GM18505 (cell line): ENCODE data around the gene TPD52L1.

ENCODE experiments used
- ATAC-seq: cut with Tn5 transposase; IDR thresholded peaks from one replicate; pipeline ENCODE4 v1.9.1; 2021; ENCODE audit not compliant: unreplicated experiment
- POLR2A ChIP-seq: IDR thresholded peaks from 4 replicates; pipeline ENCODE4 v1.6.1; 2011; ENCODE audit warnings: borderline replicate concordance; ENCODE audit not compliant: insufficient read depth, insufficient read length; ENCODE audit errors: extremely low read depth

The TPD52L1 gene, protein sequence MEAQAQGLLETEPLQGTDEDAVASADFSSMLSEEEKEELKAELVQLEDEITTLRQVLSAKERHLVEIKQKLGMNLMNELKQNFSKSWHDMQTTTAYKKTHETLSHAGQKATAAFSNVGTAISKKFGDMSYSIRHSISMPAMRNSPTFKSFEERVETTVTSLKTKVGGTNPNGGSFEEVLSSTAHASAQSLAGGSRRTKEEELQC

DNA sequence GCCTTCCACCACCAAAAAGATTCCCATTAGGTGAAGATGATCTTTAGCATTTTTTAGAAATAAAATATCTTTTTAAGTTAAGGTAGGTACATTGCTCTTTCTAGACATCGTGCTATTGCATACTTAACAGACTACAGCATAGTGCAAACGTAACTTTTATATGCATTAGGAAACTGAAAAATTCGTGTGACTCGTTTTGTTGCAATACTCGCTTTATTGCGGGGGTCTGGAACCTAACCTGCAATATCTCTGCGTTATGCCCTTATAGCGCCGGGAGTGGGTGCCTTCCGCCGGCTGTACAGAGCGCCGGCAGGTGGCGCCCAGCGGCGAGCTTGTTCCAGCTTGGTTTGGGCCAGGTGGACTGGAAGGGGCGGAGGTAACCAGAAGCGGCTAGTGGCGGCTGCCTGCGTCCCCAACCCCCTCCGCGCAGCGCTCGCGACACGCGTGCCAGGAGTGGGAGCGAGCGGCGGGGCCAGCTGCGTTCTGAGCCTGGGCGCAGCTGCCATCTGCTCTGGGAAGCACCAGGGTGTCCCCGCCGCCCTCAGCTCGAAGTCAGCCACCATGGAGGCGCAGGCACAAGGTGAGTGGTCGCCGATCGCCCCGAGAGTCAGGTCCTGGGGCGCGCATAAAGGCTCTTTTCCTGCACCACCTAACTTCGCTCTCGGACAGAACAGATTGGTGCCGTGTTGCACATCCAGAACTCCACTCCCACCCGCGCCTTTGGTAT, at the start of gene TPD52L1:
Gene TPD52L1 (plus strand): TSS at position 383 of the 727 bp plus-strand sequence. CDS start 179 bp downstream, at position 562.
- TF ChIP-seq POLR2A = no peak

DNA sequence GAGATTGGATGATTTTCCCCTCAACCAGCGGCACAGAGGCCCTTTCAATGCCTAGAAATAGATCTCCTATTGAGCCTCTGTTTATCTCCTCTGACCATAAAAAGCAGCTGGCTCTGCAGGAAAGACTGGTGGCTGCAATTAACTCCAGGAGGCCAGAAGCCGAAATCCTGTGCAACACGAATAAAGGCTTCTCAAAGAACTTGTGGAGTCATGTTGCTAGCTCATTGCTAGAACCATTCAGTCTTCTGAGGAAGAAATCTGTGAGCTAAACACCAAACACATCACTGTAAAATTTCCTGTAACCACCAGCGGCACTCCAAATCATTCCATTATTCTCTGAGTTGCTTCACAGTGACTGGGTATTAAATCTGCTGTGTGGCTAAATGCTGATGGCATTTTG, 49.1 kb upstream of the TPD52L1 start:
- no peak for ATAC-seq

More for the DNA sequence above, at the start of gene TPD52L1:
- peak; percentile 97 for ATAC-seq

DNA sequence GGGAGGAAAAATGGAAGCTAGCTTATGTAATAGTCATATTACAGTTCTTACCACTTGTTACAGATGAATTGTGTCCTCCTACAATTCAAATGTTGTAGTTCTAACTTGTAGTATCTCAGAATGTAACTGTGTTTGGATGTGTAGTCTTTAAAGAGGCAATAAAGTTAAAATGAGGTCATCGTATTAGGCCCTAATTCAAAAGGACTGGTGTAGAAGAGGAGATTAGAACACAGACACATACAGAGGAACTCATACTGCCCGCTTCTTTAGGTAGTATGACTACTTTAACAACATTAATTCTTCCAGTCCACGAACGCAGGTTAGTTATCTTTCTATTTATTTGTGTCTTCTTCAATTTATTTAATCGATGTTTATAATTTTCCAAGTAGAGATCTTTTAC, 46.5 kb upstream of the TPD52L1 start:
- ATAC-seq = no peak

More for the DNA sequence above, 49.1 kb upstream of the TPD52L1 start:
- TF ChIP-seq POLR2A = no peak

DNA sequence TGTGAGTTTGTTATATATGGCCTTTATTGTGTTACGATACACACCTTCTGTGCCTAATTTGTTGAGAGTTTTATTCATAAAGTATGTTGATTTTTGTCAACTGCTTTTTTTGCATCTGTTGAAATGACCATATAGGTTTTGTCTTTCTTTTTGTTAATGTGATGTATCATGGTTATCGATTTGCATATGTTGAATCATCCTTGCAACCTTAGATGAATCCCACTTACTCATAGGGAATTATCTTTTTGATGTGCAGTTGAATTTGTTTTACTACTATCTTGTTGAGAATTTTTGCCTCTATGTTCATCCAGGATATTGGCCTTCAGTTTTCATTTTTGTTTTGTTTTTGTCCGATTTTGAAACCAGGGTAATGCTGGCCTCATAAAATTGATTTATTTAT, 45.7 kb upstream of the TPD52L1 start:
- no peak for ATAC-seq

More for the DNA sequence above, 46.5 kb upstream of the TPD52L1 start:
- no peak for TF ChIP-seq POLR2A

DNA sequence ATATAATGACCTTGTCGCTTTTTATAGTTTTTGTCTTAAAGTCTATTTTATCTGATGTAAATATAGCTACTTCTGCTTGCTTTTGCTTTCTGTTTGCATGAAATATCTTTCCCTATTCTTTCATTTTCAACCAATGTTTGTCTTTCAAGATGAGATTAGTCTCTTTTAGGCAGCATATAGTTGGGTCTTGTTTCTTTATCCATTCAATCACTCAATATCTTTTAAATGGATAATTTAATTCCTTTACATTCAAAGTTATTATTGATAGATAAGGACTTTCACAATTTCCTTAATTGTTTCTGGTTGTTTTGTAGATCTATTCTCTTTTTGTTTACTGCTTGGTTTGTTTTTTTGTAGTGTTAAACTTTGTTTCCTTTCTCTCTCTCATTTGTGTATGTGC, 43.5 kb upstream of the TPD52L1 start:
- no peak for ATAC-seq
- no peak for TF ChIP-seq POLR2A

More for the DNA sequence above, 45.7 kb upstream of the TPD52L1 start:
- no peak for TF ChIP-seq POLR2A

DNA sequence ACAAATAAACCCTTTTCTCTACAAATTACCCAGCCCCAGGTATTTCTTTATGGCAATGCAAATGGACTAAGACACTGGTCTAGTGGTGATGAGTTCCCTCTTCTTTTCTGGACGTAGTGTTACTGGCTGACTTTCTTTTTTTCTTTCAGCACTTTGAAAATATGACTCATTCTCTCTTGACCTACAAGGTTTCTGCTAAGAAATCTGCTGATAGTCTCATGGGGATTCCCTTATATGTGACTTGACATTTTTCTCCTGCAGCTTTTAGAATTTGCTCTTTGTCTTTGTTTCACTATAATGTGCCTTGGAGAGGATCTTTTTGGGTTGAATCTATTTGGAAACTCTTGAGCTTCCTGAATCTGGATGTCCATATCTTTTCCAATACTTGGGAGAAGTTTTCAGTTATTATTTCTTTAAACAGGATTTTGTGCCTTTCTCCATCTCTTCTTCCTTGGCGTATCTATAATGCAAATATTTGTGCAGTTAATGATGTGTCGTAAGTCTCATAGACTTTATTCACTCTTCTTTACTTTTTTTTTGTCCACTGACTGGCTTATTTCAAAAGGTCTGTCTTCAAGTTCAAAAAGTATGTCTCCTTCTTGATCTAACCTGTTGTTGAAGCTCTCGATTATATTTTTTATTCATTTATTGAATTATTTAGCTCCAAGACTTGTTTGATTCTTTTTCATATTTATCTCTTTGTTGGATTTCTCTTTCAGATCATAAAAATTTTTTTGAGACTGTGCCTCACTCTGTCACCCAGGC, 42.2 kb upstream of the TPD52L1 start:
- no peak for ATAC-seq
- no peak for TF ChIP-seq POLR2A

DNA sequence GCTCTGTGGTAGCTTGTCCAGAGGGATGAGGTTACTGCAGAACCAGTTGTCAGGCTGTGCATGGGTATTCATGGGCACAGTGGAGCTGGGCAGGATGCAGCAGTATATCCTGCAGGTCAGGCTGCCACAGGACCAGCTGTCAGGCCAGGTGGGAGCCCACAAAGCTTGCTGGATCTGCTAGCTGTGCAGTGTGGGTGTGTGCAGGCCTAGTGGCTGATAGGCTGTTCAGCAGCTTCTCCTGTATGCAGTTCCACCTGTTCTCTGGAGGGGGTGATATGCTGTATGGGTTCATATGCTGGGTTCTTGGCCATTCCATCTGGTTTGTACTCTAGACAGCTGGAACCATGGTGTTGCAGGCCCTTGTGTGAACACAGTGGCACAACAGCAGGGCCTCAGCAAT, 40.6 kb upstream of the TPD52L1 start:
- ATAC-seq = no peak
- TF ChIP-seq POLR2A = no peak

DNA sequence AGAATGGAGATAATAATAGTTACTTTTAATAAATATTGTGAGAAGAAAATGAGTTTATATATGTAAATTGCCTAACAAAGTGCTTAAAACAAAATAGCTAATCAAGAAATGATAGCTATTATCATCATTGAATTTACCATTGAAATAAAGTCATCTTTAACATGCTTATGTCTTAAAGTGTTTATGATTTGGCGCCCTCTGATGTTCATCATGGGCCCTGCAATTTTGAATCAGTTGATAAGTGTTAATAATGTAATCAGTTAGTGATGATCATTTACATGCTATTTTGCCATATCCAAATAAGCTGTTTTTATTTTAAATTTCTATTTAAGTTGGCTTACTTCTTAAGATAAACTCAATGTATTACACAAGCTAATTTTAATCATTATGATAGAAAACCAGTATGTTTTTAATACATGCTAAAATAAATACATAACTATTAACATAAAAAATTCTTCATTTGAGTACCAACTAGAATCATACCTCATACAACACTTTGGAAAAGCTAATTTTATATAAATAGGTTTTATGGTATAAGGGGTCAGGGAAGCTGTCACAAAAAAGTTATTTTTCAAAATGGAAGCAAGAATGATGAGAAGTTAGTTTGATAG, 39.2 kb upstream of the TPD52L1 start:
- no peak for ATAC-seq

DNA sequence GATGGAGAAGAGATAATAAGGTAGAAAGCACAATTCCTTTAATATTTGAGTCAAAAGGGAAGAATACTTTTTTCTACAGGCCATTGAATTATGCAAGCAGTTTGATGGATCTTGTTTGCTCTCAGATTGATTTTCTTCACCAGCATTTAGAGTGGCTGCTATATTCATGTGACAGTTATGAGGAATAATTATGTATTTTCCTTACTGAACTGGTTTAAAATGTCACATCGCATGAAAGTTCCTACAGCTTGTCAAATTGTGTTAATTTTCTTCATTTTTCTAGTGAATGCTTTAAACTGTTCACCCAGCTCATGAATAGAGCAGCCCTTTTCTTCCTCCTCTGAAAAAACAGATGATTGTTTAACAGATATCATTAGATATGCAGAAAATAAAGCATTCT, 37.4 kb upstream of the TPD52L1 start:
- TF ChIP-seq POLR2A = no peak
- no peak for ATAC-seq

More for the DNA sequence above, 39.2 kb upstream of the TPD52L1 start:
- TF ChIP-seq POLR2A = no peak

DNA sequence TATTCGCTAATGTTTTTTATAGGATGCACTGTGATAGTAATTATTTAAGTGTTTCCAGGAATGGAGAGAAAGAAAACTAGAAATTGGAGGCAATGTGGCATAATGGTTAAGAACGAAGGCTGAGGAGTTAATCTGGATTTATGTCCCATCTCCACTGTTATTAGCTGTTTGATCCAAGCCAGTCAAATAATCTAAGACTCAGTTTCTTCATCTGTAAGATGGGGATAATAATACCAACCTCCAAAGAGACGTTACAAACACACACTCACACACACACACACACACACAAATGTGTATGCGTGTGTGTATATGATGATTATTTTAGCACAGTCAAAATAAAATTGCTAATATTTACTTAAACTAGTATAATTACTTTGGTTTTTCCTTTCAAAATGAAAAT, 36.9 kb upstream of the TPD52L1 start:
- no peak for TF ChIP-seq POLR2A
- ATAC-seq = no peak

DNA sequence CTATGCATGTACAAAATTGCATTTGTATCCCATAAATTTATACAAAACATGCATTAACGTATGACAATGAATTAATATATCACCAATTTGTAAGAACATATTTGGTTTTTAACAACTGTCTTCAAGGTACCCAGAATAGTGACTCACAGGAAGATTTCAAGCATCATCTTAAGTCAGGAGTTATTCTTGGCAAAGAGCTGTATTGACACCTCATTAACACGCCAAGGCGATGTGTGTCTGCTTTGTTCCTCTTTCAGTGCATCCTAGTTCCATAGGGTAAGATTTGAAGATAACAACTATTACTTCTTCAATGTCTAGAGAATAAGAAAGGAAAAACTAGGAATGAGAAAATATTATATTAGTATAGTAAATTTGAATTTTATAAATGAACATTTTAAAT, 35.8 kb upstream of the TPD52L1 start:
- TF ChIP-seq POLR2A = no peak
- no peak for ATAC-seq

DNA sequence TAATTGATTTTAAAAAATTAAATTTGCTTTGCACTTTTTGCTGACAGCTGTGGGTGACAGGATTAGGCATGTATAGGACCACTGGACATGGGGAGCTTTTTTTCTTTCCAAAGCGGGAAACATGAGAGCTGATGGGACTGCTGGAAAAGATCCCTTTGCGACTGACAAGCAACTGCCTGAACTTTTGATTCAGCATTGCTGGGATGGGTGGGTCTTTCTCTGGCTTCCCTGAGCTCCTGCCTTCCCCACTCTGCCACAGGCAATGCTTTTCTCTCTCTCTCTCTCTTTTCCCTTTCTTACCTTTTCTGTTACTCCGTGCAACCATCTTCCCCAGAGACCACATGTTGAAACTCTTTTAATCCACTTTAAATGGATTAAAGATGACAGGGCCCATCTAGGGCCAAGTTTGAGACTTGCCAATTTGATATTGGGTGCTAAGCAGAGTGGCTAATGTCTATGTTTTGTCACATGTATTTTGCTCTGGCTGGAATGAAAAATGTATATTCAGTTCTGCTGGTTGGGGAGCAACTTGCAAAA, 33.5 kb upstream of the TPD52L1 start:
- no peak for TF ChIP-seq POLR2A
- no peak for ATAC-seq

DNA sequence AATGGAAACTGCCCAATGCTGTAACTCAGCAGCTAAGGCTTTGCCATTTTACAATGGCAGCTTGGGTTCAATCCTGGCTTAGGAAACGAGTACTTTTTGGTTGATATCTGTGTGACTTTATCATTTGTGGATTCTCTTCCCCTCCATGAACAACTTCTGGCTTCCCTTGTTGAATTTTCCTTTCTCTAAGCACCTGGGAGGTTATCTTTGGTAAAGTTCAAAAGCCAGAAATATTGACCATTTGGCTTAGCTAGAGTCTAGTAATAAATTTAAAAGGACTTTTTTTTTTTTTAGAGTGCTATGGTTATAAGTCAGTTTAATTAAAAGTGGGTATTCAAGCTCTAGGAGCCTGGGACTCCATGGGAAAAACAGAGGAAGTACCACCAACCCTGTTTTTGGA, 31.7 kb upstream of the TPD52L1 start:
- ATAC-seq = no peak
- TF ChIP-seq POLR2A = no peak

DNA sequence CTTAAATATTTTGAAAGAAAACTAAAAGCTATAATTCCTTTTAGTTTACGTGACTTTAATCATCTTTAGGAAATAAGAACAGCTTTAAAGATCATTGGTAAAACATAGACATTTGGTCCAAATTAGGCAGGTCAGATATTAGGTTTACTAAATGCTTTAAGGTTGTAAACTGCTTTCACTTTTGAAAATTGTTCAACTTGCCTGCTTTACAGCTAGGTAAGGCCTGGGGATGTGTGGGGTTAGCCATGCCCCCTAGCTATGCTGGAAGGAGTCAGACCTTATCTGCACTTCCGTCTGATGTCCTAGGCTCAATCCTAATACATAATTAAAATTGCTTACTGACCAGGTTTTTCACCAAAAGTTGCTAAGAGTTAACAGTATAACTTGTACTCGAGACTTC, 30.5 kb upstream of the TPD52L1 start:
- TF ChIP-seq POLR2A = no peak
- no peak for ATAC-seq

DNA sequence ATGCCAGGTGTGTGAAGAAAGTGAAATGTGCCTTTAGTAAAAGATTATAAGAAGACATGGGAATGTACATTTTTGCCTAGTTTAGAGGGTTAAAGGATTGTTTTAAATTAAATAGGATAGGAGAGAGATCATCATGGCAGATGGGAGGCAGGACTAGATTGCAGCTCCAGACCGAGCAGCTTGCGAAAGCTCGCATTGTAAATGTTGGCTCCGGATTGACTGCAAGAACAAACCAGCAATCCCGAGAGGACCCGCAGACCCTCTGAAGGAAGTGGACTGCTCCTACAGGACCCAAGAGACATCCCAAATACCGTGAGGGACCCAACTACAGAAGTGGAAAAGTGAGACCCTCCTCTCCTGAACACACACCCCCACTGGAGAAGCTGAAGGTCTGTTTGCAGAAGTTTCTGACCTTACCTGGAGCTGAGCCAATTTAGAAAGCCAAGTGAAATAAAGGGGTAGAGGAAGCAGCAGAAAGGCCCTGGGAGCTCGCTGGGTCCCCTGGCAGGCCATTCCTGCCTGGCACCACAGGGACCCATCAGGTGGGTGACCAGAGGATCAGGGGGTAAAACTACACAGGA, 30.0 kb upstream of the TPD52L1 start:
- TF ChIP-seq POLR2A = no peak
- ATAC-seq = no peak
